Astrocyte (in vitro differentiated cells and primary cell): ENCODE data around the gene UNC80.

Experiments used
- CTCF ChIP-seq: IDR thresholded peaks from 2 replicates; pipeline ENCODE4 v1.5.1; 2011; ENCODE audit warnings: low read depth, mild to moderate bottlenecking, inconsistent platforms, low read length, moderate library complexity; ENCODE audit not compliant: insufficient read depth
- EZH2 ChIP-seq: IDR thresholded peaks from 2 replicates; pipeline ENCODE4 v1.6.1; 2012; ENCODE audit warnings: mild to moderate bottlenecking, low read length, inconsistent platforms; ENCODE audit not compliant: insufficient read depth

- TF ChIP-seq CTCF (no peak), EZH2 (no peak)
These were observed 9.1 kb upstream of the UNC80 start for GRCh38 chr2:209762563-209762962.
